HL-60 (cell line): ENCODE measurements around the gene TM4SF4.

Experiments
- DNase-seq, 2 experiments: peaks; one replicate each; pipeline ENCODE4 v3.0.0-alpha.2; 2010 to 2020; ENCODE audit warnings: low read depth in 1 of 2, low spot score in 1 of 2
- H3K27ac ChIP-seq: fragments of 250-450 bp; sonication (Bioruptor Pico); replicated peaks from 2 replicates; pipeline ENCODE4 v1.5.1; 2020; ENCODE audit warnings: mild to moderate bottlenecking, moderate library complexity
- H3K27me3 ChIP-seq: fragments of 250-450 bp; sonication (Bioruptor Pico); 2 replicates; pipeline ENCODE4 v1.5.1; 2021; ENCODE audit warnings: mild to moderate bottlenecking, moderate library complexity; ENCODE audit not compliant: insufficient read depth, poor library complexity, severe bottlenecking
- H3K4me3 ChIP-seq: replicated peaks from 2 replicates; pipeline ENCODE4 v1.5.1; 2011; ENCODE audit warnings: mild to moderate bottlenecking, control low read depth, low read length; ENCODE audit not compliant: insufficient read depth
- CTCF ChIP-seq: IDR thresholded peaks from one replicate; pipeline ENCODE4 v1.5.1; 2011; ENCODE audit warnings: low read length, control low read depth, inconsistent platforms; ENCODE audit not compliant: insufficient read depth
- GABPA ChIP-seq: IDR thresholded peaks from 2 replicates; pipeline ENCODE4 v1.6.1; 2012; ENCODE audit warnings: low read depth
- POLR2AphosphoS5 ChIP-seq: IDR thresholded peaks from 2 replicates; pipeline ENCODE4 v1.6.1; 2012; ENCODE audit warnings: low read depth
- REST ChIP-seq: IDR thresholded peaks from 2 replicates; pipeline ENCODE4 v1.6.1; 2012; ENCODE audit warnings: low read depth; ENCODE audit not compliant: insufficient replicate concordance
- SPI1 ChIP-seq: IDR thresholded peaks from 2 replicates; pipeline ENCODE4 v1.6.1; 2012; ENCODE audit warnings: low read depth, mild to moderate bottlenecking, borderline replicate concordance

The TM4SF4 gene

GRCh38 chr3:149497966-149498670 lies 23.6 kb downstream of the TM4SF4 start:
- Histone ChIP-seq H3K4me3 (no peak overlapping the region), H3K27ac (no peak overlapping the region), H3K27me3 (peaks cover 8% of the 10 kb centered on the region)
- no peak for TF ChIP-seq CTCF
- no peak for TF ChIP-seq POLR2AphosphoS5
- no peak for TF ChIP-seq GABPA
- no peak for TF ChIP-seq SPI1
- no peak for TF ChIP-seq REST
- DNase-seq, result no peak

GRCh38 chr3:149501524-149501923 lies 27.0 kb downstream of the TM4SF4 start:
- DNase-seq, result no peak
- TF ChIP-seq POLR2AphosphoS5 (no peak), CTCF (no peak), SPI1 (no peak), GABPA (no peak), REST (no peak)
- Histone ChIP-seq H3K27ac (no peak overlapping the region), H3K27me3 (peaks cover 8% of the 10 kb centered on the region), H3K4me3 (no peak overlapping the region)

- no peak for DNase-seq
- Histone ChIP-seq H3K27me3 (peaks cover 8% of the 10 kb centered on the region), H3K27ac (no peak overlapping the region), H3K4me3 (no peak overlapping the region)
- no peak for TF ChIP-seq CTCF
- TF ChIP-seq SPI1, result no peak
- TF ChIP-seq POLR2AphosphoS5, result no peak
- TF ChIP-seq GABPA, result no peak
- no peak for TF ChIP-seq REST
Observed at GRCh38 chr3:149502438-149502837, 27.9 kb downstream of the TM4SF4 start.
